Thoracic aorta (tissue), 2 donors: ENCODE measurements around the gene GPRC5B. TPM values are rescaled to one million over a fixed set of nuclear protein-coding genes. Genes with fewer than 3 reads are reported as not detected.

Source experiments
- ATAC-seq: fragments of 150-250 bp; one replicate; pipeline ENCODE4 v1.8.0; 2017; ENCODE audit warnings: low read depth; ENCODE audit not compliant: insufficient number of reproducible peaks, low FRiP score
- DNase-seq: peaks from one replicate; pipeline ENCODE4 v3.0.0-alpha.2; 2020; ENCODE audit warnings: low spot score
- H3K27ac ChIP-seq, 2 donors: fragments of 200-600 bp; sonication (generic); 1 replicate in 1 of 2; 2 replicates in 1 of 2; pipeline ENCODE4 v1.5.1; 2016; ENCODE audit warnings: mild to moderate bottlenecking in 2 of 2, moderate library complexity in 2 of 2
- H3K27me3 ChIP-seq: fragments of 200-600 bp; sonication (generic); replicated peaks from 2 replicates; pipeline ENCODE4 v1.6.0; 2016; ENCODE audit warnings: mild to moderate bottlenecking; ENCODE audit not compliant: insufficient read depth
- H3K36me3 ChIP-seq: fragments of 200-600 bp; sonication (generic); one replicate; pipeline ENCODE4 v1.5.1; 2016
- H3K4me1 ChIP-seq, 2 donors: fragments of 200-600 bp; sonication (generic); 1 replicate in 1 of 2; 2 replicates in 1 of 2; pipeline versions ENCODE4 v1.5.1 to v1.6.0; 2016; ENCODE audit warnings: low read depth in 2 of 2, mild to moderate bottlenecking in 1 of 2; ENCODE audit not compliant: control insufficient read depth in 1 of 2
- H3K4me3 ChIP-seq: fragments of 200-600 bp; sonication (generic); 2 replicates; pipeline ENCODE4 v1.5.1; 2016; ENCODE audit warnings: mild to moderate bottlenecking
- H3K9me3 ChIP-seq: fragments of 200-600 bp; sonication (generic); 2 replicates; pipeline ENCODE4 v1.5.1; 2016
- total RNA-seq, 2 donors: library from RNA; depleted of rRNA; stranded (reverse); fragments of >200 nt; gene quantifications; one replicate each; pipeline versions ENCODE4 v1.1.0 to v1.2.3, GENCODE V29; 2016
- TF ChIP-seq, protein P1 (sequence below): fragments of 200-600 bp; sonication (generic); IDR thresholded peaks from one replicate; pipeline ENCODE4 v1.5.1; 2019; ENCODE audit warnings: antibody characterized with exemption

The GPRC5B gene
- total RNA-seq, 2 donors from 2014 or later: 9.6 to 16.1 TPM

DNA sequence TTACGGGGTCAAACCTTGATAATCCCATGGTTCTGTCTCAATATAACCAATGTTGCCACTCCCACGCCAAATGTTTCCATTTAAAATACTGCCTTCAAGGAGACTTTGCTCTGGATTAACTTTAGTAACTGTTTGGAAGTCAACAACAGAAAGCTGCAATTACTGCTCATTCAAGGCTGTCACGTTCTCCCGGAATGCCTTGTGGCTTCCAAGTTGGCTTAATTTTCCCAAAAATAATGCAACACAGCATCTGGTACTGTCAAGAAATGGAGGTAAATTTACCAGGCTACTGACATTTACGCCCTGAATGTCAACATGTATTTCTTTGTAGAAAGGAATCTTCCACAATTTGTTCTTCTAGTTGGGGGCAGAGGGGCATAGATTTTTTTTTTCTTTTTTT, 38.2 kb downstream of the GPRC5B start:
- no peak for DNase-seq
- H3K9me3 ChIP-seq: no peaks in the 10 kb centered on the region
- no peak overlapping the region for H3K4me3 ChIP-seq
- H3K27me3 ChIP-seq: no peaks in the 10 kb centered on the region
- TF ChIP-seq, protein P1, sequence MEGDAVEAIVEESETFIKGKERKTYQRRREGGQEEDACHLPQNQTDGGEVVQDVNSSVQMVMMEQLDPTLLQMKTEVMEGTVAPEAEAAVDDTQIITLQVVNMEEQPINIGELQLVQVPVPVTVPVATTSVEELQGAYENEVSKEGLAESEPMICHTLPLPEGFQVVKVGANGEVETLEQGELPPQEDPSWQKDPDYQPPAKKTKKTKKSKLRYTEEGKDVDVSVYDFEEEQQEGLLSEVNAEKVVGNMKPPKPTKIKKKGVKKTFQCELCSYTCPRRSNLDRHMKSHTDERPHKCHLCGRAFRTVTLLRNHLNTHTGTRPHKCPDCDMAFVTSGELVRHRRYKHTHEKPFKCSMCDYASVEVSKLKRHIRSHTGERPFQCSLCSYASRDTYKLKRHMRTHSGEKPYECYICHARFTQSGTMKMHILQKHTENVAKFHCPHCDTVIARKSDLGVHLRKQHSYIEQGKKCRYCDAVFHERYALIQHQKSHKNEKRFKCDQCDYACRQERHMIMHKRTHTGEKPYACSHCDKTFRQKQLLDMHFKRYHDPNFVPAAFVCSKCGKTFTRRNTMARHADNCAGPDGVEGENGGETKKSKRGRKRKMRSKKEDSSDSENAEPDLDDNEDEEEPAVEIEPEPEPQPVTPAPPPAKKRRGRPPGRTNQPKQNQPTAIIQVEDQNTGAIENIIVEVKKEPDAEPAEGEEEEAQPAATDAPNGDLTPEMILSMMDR: no peak
- no peak for ATAC-seq
- H3K27ac ChIP-seq: no peak overlapping the region
- H3K4me1 ChIP-seq: no peaks in the 10 kb centered on the region
- no peaks in the 10 kb centered on the region for H3K36me3 ChIP-seq

DNA sequence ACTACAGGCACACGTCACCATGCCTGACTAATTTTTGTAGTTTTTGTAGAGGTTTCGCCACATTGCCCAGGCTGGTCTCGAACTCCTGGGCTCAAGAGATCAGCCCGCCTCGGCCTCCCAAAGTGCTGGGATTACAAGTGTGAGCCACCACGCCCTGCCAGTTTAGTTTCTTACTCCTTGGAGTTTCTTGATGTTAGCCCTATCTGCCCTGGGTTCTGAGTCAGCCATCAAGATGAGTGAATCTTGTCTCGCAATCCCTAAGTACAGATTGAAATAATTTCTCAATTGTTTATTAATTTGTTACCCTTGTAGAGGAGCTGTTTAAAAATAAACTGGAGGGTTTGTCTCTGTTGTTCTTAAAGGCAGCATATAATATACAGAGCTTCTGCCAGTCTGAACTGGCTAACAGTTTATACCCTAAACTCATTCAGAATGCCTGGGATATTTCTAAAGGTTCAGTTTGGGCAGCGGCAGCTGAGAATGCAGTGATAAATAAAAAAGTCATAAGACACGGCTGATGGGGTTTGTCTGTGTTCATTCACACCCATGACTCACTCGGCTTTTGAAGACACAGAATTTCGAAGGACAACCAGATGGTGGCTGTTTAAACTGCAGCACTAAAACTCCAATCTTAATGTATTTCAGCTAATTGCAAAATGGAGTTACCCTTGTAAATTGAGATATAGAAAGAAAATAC, 39.6 kb downstream of the GPRC5B start:
- Histone ChIP-seq H3K4me1 (no peaks in the 10 kb centered on the region), H3K36me3 (no peaks in the 10 kb centered on the region), H3K4me3 (no peak overlapping the region), H3K27me3 (no peaks in the 10 kb centered on the region), H3K27ac (no peak overlapping the region), H3K9me3 (no peaks in the 10 kb centered on the region)
- TF ChIP-seq, protein P1: no peak
- ATAC-seq: no peak
- no peak for DNase-seq

DNA sequence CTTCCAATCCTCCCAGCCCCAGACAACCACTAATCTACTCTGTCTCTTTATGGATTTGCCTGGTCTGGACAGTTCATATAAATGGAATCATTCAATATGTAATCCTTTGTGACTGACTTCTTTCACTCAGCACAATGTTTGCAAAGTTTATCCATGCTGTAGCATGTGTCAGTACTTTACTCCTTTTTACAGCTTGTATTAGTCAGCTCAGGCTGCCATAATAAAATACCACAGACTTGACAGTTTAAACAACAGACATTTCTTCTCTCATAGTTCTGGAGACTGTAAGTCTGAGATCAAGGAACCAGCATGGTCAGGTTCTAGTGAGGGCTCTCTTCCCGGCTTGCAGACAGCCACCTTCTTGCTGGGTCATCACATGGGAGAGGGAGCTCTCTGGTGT, 41.3 kb downstream of the GPRC5B start:
- H3K27ac ChIP-seq: no peak overlapping the region
- no peaks in the 10 kb centered on the region for H3K27me3 ChIP-seq
- ATAC-seq (no peak), DNase-seq (no peak)
- H3K4me3 ChIP-seq: no peak overlapping the region
- TF ChIP-seq, protein P1: no peak
- no peaks in the 10 kb centered on the region for H3K36me3 ChIP-seq
- H3K9me3 ChIP-seq: no peaks in the 10 kb centered on the region
- no peaks in the 10 kb centered on the region for H3K4me1 ChIP-seq

DNA sequence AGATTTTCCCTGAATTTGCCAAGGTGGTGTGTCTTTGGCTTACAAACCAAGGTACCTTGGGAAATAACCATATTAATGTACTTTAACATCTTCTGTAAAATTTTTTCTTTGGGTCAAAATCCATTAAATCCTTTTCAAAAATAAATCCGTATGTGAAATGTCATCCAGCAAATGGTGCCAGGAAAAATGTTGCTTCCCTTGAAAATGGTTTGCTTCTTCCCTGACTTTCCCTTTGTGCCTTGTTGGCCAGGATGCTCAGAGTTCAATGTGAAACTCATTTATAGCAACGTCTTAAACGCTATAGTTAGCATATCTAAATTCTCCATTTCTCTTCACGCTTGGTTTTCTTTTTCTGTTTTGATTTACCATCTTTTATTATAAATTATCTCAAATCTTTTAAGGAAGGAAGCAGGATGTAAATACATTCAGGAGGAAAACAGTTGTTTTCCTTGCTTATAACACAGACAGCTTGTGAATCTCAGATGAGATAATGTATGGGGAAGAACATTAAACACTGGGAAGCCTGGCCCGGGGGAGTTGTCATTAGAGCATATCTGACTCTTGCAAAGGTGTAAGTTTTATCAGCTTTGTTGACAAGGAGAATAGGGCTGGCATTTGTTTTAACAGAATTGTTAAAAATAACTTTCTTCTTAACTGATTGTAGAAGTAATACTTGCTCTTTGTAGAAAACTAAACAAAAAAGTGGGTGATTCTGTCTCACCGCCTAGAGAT, 42.1 kb downstream of the GPRC5B start:
- Histone ChIP-seq H3K27me3 (no peaks in the 10 kb centered on the region), H3K4me1 (no peaks in the 10 kb centered on the region), H3K9me3 (no peaks in the 10 kb centered on the region), H3K27ac (no peak overlapping the region), H3K4me3 (no peak overlapping the region), H3K36me3 (no peaks in the 10 kb centered on the region)
- ATAC-seq (no peak), DNase-seq (no peak)
- TF ChIP-seq, protein P1: no peak

DNA sequence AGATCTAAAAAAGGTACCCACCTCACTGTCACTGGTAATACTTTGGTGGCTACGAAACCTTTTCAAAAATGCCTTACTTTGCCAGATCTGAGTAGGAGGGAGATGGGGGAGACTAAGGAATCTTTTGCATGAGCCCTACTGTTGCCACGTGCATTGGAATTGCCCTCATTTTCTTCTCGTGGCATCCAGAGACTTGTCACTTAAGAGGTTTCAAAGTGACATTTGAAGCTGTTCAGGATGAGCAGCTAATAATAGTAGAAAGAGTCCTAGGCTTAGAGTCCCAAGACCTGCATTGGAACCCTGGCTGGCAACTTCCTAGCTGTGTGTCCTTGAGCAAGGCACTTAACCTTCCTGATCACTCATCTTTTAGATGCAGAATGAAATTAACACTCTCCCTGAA, 43.5 kb downstream of the GPRC5B start:
- H3K4me3 ChIP-seq: no peak overlapping the region
- no peaks in the 10 kb centered on the region for H3K27me3 ChIP-seq
- DNase-seq: no peak
- H3K27ac ChIP-seq: no peak overlapping the region
- no peak for ATAC-seq
- H3K4me1 ChIP-seq: peaks cover 0 to under 1% of the 10 kb centered on the region in 2 donors
- no peaks in the 10 kb centered on the region for H3K36me3 ChIP-seq
- no peaks in the 10 kb centered on the region for H3K9me3 ChIP-seq
- TF ChIP-seq, protein P1: no peak
